GM18867 (cell line): ENCODE data around the gene TTLL5.
"Not testable (repeated sequence)": the region's sequence is repeated elsewhere in the genome, so short reads cannot be mapped to it uniquely, and the experiment has no call there.

Experiments used
- ATAC-seq: cut with Tn5 transposase; IDR thresholded peaks from one replicate; pipeline ENCODE4 v1.9.1; 2021; ENCODE audit warnings: mild to moderate bottlenecking, moderate library complexity; ENCODE audit not compliant: unreplicated experiment

TTLL5 gene

DNA sequence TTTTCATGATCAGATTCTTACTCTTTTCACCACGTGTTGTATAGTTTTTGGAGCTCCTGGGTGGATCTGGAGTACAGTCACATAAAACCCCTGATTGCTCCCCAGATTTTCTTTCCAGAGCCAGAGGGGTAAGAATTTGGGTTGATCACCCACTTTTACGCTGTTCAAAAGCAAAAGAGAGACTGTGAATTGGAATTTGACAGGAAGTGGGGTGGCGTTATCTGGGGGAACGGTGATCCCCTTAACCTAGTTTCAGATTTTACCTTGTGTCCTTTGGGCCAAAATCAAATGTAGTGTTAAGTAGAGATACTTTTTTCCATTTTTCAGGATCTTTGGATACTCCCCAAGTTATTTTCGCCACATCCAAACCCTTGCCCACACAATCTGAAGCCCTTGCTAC is 245.2 kb downstream of the TTLL5 start:
- no peak for ATAC-seq

DNA sequence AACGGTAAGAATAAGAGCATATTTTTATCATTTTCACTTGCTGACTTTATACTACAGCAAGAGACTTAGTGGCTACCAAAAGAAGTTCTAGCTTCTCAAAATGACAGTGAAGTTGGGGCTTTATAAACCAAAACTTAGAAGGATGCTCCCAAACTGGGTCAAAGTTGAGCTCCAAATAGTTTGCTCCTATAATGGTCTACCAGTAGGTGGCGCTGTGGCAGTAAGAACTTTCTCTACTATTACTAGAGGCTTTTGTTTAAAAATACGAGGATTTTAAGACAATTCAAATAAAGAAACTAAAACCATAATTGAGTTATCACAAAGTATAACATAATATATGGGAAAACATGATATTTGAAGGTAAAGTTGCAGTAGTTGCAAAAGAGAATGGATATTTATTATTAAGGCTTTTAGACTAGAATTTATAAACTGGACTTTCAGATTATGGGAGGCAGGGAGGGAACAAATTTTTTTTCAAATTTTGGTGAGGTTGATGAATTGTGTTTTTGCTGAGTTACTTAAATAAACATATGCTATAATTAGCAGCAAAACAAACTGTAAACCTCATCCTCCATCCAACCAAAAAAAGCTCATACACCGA is 245.7 kb downstream of the TTLL5 start:
- no peak for ATAC-seq

DNA sequence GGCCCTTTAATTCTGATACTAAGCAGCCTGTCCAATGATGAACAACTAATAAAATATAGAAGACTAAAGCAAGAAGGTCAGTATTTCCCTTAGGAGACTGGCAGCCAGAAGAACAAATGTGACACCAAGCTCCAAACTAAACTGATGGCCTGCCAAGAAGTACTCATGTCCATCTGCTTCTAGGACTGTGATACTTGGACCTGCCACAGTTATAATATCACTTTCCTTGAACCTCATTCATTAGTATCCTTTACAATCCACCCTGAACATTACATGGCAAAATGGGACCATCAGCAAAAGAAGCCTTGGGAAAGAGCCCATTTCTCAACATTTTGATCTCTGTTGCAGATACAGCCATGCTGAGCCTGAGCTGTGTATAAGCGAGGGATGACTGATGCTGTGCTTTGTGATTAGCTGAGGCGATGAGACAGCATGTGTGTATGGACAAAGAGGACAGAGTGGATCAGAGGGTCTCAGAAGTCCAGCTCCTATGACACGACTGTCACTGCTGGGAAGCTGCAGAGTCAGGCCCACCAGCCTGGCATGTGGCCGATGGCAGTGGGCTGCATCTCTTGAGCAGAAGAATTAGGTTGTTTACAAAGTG is 246.8 kb downstream of the TTLL5 start:
- ATAC-seq, result no peak

DNA sequence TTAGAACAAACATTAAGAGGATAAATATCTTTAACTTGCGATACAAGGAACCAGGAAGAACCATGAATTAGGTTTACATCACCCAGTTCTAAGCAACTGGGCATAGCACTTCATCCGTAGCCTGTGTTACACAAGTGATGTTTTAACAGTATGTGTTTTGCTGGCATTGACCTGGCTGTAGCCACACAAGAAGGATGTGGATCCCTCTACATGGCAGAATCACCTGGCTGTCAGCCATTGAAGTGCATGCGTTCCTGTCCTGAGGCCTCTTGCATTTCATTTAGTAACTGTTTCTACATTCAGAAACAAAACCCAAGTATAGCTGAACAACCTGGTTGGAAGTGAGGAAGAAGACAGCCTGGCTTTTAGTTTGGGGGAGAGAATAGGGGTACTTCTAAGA is 248.6 kb downstream of the TTLL5 start:
- no peak for ATAC-seq

DNA sequence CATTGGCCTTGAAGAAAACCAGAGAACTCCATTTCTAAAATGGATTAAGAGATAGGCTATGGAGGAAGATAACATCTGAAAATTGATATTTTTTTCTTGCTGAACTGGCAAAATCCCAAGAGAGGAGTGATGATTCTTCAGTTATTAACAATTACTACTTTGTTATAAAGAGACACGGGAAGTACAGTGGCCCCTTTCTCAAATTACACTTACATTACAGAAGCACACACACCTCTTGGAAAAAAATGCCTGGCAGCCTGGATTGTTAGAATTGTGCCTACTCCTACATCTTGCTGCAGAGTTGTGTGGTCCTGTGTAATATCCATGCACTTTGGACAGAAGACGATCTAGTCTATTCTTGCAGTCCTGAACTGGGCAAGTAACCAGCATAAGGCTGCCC is 249.0 kb downstream of the TTLL5 start:
- no peak for ATAC-seq

DNA sequence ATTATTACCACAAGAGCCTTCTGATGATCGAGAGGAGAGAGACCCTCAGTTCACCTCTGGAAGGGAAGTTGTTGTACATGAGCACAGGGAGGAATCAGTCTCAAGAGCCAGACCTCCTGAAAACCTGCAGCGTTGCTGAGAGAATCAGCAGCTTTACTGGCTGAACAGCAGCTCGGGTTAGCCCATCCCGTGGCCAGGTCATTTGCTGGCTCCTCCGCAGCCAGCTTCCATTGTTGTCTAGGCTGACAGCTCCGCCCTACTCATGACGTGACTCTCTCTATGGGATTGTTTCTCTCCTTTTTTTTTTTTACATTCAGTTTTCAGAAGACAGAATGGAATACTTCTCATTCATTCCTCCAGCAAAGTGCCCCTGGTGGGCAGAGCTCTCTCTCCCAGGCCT is 250.8 kb downstream of the TTLL5 start:
- no peak for ATAC-seq

DNA sequence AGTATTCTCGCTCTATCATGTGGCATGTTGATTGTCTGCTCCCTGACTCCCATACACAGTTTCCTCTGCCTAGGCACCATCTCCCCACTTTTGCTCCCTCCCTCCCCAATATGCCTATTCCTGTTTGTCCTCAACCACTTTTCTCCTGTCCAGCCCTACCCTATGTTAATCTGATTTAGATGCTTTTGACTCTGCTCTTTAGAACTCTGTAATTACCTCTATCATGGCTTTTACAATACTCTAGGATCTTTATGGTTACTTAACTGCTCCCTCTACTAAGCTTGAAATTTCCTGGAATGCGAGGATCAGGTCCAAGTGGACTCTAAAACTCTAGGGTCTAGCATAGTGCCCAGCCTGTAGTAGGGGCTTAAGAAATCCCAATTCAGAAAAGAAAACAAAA is 252.1 kb downstream of the TTLL5 start:
- no peak for ATAC-seq

DNA sequence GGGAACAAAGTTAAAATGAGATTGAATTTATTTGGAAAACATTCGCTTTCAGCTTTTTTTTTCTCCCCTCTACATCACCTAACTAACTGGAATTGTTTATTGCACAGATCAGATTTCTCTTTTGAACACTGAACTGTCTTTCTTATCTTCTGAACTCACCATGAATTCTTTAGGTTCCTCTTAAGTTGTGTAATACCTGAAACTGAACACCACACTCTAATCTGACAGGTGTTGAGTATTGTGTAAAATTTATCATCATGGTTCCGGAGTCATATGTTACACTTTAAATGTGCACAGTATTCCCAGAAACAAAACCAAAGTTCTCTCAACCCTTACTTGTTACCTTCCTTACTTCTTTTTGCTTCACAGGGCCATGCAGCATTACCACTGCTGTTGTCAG is 254.0 kb downstream of the TTLL5 start:
- ATAC-seq, result no peak

DNA sequence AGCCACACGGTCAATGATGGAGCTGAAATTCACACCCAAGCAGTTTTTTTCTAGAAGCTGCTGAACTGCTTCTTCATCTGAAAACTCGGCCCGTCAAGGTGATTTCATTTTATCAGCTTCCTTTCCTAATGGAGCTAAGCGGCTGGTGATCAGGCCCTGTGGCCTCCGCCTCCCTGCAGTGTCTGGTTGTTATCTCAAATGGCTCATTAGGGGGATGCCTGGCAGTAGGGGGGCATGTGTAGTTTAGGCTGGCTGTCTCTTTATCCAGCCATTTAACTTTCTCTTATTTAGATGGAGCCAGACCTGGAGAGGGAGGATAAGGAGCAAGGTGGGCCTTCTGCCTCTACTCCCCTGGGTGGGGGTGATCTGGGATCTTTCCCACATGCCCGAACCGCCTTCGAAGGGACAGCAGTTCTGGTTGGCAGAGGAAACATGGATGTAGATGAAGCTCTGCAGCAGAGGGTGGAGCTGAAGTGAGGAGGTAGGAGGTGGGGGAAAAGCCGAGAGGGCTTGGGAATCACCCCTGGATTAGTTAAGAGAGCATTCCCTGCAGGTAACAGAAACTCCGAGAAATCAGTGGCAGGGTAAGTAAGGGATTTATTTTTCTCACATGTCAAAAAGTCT is 256.4 kb downstream of the TTLL5 start:
- ATAC-seq, result no peak

DNA sequence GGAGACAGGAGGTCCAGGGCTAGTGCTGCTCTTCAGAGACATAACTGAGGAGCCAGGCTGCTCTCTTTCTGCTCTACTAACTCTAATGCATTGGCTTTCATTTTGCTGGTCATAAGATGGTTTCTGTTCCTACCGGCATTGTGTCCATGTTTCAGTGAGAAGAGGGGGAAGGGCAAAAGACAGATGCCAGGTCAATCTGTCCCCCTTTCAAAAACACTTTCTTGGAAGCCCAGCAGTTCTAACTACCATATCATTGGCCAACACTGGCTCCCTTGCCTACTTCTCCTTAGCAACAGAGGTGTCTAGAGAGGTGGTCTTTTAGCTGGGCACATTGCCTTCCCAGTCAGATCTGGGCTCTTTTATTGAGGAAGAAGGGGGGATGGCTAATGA is 256.9 kb downstream of the TTLL5 start:
- no peak for ATAC-seq

DNA sequence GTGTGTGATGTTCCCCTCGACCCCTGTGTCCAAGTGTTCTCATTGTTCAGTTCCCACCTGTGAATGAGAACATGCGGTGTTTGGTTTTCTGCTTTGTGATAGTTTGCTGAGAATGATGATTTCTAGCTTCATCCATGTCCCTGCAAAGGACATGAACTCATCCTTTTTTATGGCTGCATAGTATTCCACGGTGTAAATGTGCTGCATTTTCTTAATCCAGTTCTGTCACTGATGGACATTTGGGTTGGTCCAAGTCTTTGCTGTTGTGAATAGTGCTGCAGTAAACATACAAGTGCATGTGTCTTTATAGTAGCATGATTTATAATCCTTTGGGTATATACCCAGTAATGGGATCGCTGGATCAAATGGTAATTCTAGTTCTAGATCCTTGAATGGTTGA is 259.4 kb downstream of the TTLL5 start:
- not testable (repeated sequence) for ATAC-seq

DNA sequence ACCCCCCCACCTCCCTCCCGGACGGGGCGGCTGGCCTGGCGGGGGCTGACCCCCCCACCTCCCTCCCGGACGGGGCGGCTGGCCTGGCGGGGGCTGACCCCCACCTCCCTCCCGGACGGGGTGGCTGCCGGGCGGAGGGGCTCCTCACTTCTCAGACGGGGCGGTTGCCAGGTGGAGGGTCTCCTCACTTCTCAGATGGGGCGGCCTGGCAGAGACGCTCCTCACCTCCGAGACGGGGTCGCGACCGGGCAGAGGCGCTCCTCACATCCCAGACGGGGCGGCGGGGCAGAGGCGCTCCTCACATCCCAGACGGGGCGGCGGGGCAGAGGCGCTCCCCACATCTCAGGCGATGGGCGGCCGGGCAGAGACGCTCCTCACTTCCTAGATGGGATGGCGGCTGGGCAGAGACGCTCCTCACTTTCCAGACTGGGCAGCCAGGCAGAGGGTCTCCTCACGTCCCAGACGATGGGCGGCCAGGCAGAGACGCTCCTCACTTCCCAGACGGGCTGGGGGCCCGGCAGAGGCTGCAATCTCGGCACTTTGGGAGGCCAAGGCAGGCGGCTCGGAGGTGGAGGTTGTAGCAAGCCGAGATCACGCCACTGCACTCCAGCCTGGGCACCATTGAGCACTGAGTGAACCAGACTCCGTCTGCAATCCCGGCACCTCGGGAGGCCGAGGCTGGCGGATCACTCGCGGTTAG is 264.2 kb downstream of the TTLL5 start:
- ATAC-seq, result not testable (repeated sequence)

DNA sequence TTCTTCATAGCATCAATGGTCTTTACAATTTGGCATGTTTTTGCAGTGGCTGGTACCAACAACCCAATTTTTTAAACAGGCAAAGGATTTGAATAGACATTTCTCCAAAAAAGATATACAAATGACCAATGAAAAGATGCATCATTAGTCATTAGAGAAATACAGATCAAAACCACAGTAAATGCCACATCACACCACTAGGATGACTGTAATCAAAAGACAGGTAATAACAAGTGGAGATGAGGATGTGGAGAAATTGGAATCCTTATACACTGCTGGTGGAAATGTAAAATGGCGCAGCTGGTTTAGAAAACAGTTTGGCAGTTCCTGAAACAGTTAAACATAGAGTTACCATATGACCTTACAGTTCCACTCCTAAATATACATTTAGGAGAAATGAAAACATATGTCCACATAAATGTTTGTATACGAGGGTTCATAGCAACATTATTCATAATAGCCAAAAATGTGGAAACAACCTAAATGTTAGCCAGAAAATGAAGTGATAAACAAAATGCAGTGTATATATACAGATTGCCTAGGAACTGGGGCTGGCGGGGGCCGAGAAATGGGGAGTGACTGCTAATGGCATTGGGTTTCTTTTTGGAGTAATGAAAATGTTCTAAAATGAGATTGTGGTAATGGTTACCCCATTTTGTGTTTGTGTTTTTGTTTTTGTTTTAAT is 265.5 kb downstream of the TTLL5 start:
- ATAC-seq, result no peak

DNA sequence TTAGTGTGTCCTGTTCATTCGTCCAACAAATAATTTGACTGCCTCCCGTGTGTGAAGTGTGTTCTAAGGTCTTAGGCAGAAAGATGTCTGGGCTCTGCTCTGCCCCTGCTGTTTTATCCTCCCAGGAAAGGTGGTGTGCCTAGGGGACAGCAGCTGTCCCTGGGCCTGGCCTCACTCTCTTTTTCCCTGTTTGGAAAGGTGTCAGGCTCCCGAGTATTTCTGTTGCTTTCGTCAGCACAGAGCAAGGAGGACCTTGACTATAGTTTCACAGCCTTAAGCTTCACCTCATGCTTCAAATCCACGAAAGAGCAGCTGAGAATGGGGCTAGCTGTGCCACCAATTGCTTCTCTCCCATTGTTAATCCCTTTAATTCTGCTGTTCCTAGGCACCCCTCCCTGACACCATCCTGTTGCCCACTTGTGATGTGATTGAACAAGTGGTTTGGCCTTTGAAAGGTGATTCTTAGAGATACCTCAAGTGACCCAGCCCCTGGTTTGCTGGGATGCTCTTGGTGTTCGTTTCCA is 266.6 kb downstream of the TTLL5 start:
- no peak for ATAC-seq

DNA sequence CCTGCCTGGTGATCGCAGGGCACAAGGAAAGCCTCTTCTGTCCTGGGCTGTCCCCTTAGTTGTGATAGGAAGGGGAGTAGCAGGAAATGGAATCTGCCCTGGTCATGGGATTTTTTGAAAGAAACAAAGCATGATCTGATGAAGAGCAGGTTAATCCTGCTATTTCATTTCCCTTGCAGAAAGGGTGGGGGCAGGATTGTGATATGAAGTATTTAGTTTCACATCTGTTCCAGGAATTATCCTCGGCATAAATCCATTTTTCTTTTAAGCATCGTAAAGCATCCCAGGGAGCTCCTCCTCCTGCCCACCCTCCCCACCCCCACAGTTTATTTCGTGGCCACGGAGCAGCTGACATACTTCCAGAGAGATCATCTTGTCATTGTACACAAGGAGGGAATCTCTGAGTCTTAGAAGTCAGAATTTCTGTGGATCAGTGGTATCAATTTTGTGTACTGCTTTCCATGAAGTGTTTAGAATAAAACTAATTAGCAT is 267.7 kb downstream of the TTLL5 start:
- no peak for ATAC-seq

DNA sequence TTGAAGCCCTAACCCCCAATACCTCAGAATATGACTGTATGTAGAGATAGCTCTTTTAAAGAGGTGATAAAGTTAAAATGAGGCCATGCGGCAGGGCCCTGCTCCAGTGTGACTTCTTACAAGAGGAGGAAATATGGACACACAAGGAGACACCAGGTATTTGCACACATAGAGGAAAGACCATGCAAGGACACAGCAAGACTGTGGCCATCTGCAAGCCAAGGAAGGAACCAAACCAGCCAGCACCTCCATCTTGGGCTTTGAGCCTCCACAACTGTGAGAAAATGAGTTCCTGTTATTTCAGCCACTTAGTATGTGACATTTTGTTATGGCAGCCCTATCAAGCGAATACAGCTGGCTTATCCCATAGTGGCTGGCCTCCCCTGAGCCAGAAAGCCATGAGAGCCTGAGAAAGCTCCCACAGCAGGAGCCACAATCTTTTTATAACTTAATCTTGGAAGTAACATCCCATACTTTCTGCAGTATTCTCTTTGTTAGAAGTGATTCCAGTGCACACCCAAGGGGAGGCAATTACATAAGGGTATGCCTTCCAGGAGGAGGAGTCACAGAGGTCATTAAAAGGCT is 272.8 kb downstream of the TTLL5 start:
- ATAC-seq, result no peak

DNA sequence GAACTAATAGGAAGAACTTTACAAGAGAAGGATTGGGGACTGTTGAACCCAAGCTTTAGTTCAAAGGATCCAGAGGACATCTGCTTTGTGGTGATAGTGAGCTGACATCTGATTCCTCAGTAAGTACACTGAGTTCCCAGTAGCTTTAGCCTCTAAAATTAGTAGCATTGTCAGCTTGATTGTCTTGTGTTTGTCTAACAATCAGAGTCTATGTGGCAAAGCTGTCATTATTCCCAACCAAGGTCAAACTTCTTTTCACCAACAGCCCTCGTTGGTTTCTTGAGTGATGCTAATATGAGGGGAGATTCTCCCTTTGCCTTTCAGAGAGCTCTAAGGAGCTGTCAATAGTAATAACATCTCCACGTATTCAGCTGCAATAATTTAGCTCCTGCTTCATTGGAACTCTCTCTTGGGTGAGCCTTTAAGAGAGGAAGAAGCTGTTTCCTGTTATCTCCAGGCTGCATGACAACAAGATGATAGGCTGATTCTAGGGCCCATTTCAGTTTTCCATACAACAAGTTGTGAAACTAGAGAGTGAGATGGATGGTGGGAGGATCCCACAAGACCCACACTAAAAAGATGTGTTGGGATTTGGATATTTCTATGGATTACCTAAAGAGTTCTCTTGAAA is 274.1 kb downstream of the TTLL5 start:
- ATAC-seq, result no peak

DNA sequence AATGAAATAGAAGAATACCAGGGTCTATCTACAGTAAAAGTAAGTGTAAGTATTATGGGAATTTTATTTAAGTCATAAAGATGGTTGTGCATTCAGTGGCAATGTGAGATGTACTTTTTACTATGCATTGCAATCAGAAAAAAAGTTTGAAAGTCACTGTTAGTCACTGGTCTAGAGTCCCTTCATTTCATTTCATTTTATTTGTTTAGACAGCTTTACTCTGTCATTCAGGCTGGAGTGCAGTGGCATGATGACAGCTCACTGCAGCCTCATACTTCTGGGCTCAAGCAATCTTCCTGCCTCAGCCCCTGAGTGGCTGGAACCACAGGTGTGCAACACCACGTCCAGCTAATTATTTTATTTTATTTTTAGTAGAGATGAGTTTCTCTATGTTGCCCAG is 278.2 kb downstream of the TTLL5 start:
- ATAC-seq, result no peak

DNA sequence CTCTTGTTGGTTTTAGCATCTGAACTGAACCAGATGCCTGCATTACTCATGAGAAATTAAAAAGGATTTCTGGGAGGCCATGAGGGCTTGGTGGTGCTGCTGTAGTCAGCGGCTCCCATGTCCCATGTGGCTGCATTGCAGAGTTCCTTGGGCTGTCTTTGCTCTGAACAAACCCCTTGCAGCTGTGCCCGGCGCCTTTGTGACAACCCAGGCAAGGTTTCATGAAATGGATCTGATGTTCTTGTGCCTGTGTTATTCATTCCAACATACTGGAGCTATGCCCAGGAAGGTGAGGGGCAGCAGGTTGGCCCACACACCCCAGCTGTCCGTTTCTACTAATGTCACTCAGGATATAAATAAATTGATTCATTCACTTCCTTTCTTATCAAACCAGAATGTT is 280.0 kb downstream of the TTLL5 start:
- no peak for ATAC-seq

DNA sequence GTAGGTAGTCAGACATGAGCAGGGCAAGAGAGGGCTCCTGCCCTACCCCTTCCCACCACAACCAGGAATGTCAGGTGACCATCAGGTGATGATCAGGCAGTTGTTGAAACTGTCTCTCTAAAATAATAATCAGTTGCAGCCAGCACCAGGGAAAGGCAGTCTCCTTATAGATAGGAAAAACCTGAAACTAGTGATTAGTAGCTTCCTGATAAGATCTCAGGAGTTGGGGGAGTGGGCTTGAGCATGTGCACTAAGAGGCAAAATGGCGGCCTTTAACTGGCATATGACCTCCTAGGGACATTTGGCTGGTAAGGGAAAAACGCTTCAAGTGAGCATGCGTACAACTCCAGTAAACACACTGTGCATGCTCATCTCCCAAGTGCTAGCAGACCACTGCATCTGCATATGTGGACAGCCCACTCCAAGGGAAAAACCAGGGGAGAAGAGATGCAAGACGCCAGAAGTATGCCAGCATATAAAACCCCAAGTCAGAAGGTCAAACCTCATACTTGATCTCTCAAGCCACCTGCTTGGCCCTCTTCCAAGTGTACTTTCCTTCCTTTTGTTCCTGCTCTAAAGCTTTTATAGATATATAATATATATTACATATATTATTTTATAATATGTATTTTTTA is 283.7 kb downstream of the TTLL5 start:
- no peak for ATAC-seq
